Kidney tubule cell (primary cell): ENCODE measurements around the gene DCTD.
A peak's percentile ranks its signal among the peaks of the same experiment; 100 is the strongest.

Experiments used
- DNase-seq: peaks from one replicate; pipeline ENCODE4 v3.0.0-alpha.2; 2018; ENCODE audit warnings: low spot score

DCTD gene

DNA sequence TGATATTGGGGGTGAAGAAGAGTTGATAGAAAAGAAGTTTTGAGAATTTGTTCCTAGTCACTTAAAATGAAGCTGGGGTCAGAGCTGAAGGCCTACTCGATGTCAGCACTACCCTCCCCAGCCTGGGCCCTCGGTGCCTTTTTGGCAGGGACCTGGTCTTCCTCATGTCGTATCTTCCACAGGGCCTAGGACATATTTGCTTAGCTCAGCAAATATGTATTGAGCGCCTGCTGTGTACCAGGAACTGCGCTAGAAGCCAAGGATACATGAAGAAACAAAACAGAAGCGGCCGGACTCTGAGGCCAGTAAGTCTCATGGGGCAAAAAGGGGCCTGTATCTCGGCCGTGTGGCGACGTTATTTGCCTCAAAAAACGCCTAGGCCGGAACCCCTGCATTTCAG is 44.3 kb downstream of the DCTD start:
- no peak for DNase-seq

GRCh38 chr4:182871616-182872015 is 45.6 kb downstream of the DCTD start:
- no peak for DNase-seq

- DNase-seq = no peak
These were observed 47.5 kb downstream of the DCTD start for GRCh38 chr4:182869697-182870096.

- no peak for DNase-seq
These were observed 50.4 kb downstream of the DCTD start for GRCh38 chr4:182866746-182867145.

DNA sequence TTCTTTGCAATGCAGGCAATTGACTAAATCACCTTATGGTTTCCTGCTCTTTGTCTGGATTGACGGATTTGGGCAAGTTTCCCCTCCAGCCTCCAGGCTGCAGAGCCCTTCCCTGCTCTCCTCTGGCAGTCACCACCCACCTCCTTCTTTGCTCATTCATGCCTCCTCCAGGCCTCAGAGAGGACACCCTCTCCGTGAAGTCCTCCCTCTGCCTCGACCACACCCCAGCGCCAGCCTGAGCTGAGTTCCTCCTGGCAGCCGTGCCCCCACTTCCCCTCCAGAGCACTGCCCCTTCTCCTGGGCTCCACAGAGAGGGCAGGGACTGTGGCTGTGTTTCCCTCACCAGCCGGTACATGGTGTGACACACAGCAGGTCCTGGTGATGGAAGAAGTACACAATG is 53.7 kb downstream of the DCTD start:
- no peak for DNase-seq

DNA sequence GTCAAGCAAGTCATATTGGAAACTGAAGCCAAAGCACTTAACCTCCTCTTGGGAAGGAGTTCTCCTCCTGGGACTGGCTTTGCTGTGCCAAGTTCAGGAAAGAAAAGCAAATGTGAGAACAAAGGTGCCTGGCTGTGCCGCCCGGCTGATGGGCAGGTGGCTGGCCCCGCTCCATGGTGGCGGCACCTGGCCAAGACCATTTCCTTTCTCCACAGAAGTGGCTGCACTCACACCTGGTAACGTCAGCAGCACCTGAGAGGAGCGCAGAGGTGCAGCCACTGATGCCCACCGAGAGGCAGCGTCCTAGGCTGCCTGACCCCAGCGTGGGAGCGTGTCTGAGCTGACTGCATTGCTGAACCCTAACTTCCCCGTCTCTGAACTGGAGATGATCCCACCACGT is 54.3 kb downstream of the DCTD start:
- DNase-seq = peak; percentile 6

- DNase-seq = peak; percentile 26
These were observed 54.9 kb downstream of the DCTD start for GRCh38 chr4:182862141-182862875.

- no peak for DNase-seq
These were observed 55.8 kb downstream of the DCTD start for GRCh38 chr4:182861346-182861745.

GRCh38 chr4:182859730-182860129 is 57.5 kb downstream of the DCTD start:
- DNase-seq = no peak

GRCh38 chr4:182858711-182859110 is 58.5 kb downstream of the DCTD start:
- DNase-seq = no peak

DNA sequence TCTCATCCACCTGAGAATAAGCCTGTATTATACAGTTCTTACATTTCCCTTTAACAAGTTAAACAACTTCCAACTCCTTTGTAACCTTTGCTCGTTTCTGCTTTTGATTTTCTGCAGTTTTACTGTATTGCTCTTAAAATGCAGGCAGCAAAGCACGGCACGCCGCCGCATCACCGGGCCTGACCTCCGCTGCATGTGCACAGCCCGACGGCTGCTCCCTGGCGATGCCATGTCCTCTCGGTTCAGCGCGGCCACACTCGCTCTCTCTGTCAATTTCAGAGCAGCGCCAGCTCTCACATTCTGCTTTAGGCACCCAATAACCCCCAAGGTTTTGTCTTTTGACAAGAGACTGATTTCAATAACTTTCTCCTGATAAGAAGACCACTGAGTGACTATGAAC is 60.3 kb downstream of the DCTD start:
- DNase-seq = no peak

- DNase-seq = no peak
These were observed 61.3 kb downstream of the DCTD start for GRCh38 chr4:182855877-182856276.

DNA sequence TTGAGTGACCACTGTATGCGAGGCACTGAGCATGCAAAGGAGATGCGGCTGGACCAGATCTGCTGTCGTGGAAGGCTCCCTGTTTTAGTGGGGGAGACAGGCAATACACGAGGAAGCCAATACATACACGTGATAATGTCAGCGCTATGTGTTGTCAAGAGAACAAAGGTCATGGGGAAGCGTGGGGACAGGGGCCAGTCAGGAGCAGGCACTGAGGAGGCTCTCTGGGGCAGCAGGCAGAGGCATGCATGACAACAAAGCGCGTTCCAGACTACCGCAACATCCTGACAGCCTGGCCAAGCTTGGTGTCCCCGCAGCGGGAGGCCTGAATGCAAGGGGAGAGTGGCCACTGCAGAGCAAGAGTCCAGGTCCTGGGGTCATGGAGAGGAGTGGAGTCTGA is 61.9 kb downstream of the DCTD start:
- DNase-seq = no peak

DNA sequence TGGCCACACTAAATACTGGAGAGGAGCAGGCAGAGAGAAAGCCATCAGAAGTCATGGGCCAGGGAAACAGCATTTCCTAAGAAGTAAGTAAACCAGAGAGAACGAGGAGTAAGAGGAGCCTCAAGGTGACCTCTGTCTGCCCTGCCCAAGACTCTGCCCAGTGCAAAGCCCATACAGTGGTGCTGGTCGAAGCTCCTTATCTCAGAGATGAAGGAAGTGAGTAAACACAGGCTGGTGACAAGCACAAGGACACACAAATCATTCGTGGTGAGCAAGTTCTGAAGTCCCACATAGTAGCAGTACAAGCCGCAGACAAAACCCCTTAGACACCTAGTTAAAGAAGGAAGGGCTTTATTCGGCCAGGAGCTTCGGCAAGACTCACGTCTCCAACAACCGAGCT is 62.7 kb downstream of the DCTD start:
- no peak for DNase-seq

- DNase-seq = no peak
These were observed 63.4 kb downstream of the DCTD start for GRCh38 chr4:182853731-182854330.

GRCh38 chr4:182848685-182849084 is 68.5 kb downstream of the DCTD start:
- DNase-seq = no peak

GRCh38 chr4:182847576-182848450 is 69.4 kb downstream of the DCTD start:
- DNase-seq = no peak

DNA sequence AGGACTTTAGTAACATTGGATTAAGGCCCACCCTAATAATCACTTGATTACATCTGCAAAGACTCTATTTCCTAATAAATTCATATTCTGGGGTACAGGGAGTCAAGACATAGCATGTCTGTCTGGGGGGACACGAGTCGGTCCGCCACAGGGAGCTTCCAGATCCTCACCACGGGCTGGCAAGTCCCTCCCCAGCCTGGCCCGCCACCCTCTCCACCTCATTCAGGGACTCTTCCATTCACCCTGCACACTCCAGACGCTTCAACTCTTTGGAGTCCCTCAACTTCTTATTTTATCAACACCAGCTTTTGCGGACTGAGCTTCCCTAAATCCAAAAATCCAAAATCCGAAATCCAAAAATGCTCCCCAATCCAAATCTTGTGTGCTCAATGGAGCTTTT is 71.2 kb downstream of the DCTD start:
- no peak for DNase-seq

DNA sequence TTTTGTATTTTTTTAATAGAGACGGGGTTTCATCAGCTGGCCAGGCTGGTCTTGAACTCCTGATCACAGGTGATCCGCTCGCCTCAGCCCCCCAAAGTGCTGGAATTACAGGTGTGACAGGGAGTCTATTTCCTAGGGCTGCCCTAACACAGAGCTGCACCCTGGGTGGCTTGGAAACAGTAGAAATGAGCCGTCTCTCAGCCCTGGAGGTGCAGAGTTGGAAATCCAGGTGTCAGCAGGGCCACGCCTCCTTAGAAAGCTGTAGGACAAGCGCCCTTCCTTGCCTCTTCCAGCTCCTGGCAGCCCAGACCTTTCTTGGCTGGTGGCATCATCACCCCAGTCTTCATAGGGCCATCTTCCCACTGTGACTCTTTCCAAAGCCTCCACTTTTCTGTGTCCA is 71.6 kb downstream of the DCTD start:
- no peak for DNase-seq

- no peak for DNase-seq
These were observed 73.3 kb downstream of the DCTD start for GRCh38 chr4:182843808-182844325.

DNA sequence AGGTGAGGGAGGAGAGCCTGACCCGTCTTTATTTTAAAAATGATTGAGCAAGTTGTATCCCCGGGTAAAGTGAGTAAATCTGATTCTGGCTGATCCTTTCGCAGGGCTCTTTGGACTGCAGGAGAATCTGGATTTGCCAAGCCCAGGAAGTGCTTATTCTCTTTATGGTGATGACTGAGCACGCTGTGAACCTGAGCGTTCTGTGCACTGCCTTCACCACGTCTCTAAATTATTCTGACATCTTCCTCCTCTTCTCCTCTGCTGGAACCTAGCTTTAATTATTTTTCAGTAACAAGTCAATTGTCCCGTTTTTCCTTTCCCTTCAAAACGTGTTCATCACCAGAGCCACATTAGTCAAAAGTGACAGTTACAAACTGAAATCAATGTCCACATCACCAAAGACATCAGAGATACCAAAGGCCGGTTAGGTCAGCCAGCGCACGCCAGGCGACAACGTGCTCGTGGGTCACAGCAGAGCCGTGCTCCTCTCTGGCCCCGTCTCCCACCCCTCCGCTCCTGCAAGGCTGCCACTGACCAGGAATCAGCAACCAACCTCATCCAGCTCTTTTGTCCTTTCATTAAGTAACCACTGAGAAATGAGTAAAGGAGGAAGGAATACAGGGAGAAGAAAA is 74.3 kb downstream of the DCTD start:
- DNase-seq = no peak

DNA sequence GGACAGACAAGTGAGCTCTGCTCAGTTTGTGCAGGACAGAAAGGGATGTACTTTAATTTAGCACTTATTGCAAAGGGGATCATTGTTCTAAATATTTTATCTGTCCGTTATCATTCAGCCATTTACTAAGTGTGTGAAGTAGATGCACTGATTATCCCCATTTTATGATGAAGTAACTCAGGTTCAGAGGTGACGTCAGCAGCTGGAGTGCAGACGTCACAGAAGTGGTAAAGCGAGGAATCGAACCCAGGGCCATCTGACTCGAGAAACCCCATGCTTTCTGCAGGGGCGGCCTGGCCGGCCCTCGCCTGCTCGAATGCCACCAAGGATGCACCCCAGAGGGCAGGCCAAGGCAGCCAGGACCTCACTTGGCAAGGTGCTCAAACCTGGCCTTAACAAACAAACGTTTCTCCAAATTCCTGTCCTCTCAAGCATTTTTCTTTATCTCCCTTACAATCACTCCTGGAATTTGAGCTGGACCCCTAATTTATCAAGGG is 75.0 kb downstream of the DCTD start:
- DNase-seq = no peak
